IPS-15b (cell line): ENCODE measurements around the gene BCO1.

Source experiments
- H3K27me3 ChIP-seq: one replicate; pipeline ENCODE4 v1.6.1; 2013; ENCODE audit warnings: low read length; ENCODE audit not compliant: control insufficient read depth, insufficient read depth
- H3K36me3 ChIP-seq: one replicate; pipeline ENCODE4 v1.6.1; 2013; ENCODE audit warnings: low read length; ENCODE audit not compliant: control insufficient read depth, insufficient read depth
- H3K4me1 ChIP-seq: one replicate; pipeline ENCODE4 v1.6.1; 2013; ENCODE audit warnings: mild to moderate bottlenecking, low read length; ENCODE audit not compliant: control insufficient read depth, insufficient read depth
- H3K4me3 ChIP-seq: one replicate; pipeline ENCODE4 v1.5.1; 2013; ENCODE audit warnings: low read depth, low read length
- H3K9ac ChIP-seq: one replicate; pipeline ENCODE4 v1.6.1; 2013; ENCODE audit warnings: low read depth, mild to moderate bottlenecking, low read length
- H3K9me3 ChIP-seq: one replicate; pipeline ENCODE4 v1.6.1; 2013; ENCODE audit warnings: mild to moderate bottlenecking, low read length; ENCODE audit not compliant: control insufficient read depth, insufficient read depth

Gene BCO1

DNA sequence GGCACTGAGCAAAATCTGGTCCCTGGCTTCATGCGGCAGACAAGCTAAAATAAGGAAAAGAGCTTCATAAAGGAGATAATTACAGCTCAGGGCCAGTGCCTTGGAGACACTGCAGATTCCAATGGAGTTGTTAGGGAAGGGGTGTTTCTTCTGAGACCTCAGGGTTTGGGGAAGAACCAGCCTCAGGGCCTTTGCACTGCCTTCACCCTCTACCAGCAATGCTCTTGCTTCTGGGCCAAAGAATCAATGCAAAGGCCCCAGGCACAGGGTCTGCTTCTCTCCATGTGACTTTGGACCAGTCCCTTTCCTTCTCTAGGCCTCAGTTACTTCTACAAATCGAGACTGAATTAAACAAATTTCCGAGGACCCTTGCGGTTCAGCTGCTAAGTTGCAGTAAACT, 40.0 kb downstream of the BCO1 start:
- H3K36me3 ChIP-seq, result no peaks in the 10 kb centered on the region
- no peaks in the 10 kb centered on the region for H3K27me3 ChIP-seq
- no peaks in the 10 kb centered on the region for H3K9me3 ChIP-seq
- no peak overlapping the region for H3K9ac ChIP-seq
- no peak overlapping the region for H3K4me3 ChIP-seq
- H3K4me1 ChIP-seq, result no peaks in the 10 kb centered on the region

- Histone ChIP-seq H3K27me3 (no peaks in the 10 kb centered on the region), H3K9me3 (no peaks in the 10 kb centered on the region)
Measured at GRCh38 chr16:81279392-81279791, 40.9 kb downstream of the BCO1 start.

DNA sequence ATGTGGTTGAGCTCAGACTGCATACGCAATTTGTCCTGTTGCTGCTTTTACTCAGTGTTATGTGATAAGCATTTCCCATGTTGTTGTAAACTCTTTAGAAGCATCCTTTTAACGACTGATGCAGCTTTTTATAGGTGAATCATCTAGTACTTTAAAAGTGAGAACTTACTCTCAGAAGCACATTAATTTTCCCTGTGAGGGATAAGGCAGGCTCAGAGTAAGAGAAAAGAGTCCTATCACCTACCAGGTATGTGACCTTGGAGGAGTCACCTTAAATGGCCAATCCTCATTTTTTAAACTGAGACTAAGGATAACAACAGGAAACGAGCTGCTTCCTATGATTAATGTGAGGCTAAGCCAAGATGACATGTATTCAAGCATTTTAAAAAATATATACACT, 41.9 kb downstream of the BCO1 start:
- Histone ChIP-seq H3K9ac (no peak overlapping the region), H3K4me1 (no peaks in the 10 kb centered on the region), H3K4me3 (no peak overlapping the region), H3K36me3 (no peaks in the 10 kb centered on the region), H3K27me3 (no peaks in the 10 kb centered on the region), H3K9me3 (no peaks in the 10 kb centered on the region)

More at GRCh38 chr16:81279392-81279791, 40.9 kb downstream of the BCO1 start:
- Histone ChIP-seq H3K4me3 (no peak overlapping the region), H3K4me1 (no peaks in the 10 kb centered on the region), H3K9ac (no peak overlapping the region), H3K36me3 (no peaks in the 10 kb centered on the region)

GRCh38 chr16:81283044-81283443, 44.6 kb downstream of the BCO1 start:
- Histone ChIP-seq H3K4me1 (no peaks in the 10 kb centered on the region), H3K36me3 (no peaks in the 10 kb centered on the region), H3K27me3 (no peaks in the 10 kb centered on the region), H3K9ac (no peak overlapping the region), H3K9me3 (no peaks in the 10 kb centered on the region), H3K4me3 (no peak overlapping the region)

DNA sequence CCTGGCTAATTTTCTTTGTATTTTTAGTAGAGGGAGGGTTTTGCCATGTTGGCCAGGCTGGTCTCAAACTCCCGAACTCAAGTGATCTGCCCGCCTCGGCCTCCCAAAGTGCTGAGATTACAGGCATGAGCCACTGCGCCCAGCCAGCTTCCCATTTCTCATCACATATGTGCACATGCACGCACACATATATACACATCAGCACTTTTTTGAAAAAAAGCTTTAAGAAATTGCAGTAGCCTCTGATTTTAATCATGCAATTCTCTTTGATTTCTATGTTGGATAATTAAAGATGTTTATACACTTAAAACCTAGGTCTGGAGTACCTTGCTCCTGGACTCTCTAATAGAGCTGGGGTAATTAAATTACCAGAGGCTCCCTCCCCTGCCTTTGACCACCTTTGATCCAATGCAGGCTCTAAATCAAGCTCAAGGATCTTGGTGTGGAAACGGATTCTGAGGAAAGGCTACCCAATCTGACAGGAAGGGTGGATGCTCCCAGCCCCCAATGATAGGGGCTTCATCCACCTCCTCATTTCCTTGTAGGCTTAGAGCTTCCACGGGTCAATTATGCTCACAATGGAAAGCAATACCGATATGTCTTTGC, 46.6 kb downstream of the BCO1 start:
- H3K9ac ChIP-seq, result no peak overlapping the region
- H3K27me3 ChIP-seq, result no peaks in the 10 kb centered on the region

GRCh38 chr16:81286190-81286589, 47.7 kb downstream of the BCO1 start:
- Histone ChIP-seq H3K27me3 (no peaks in the 10 kb centered on the region), H3K4me1 (no peaks in the 10 kb centered on the region), H3K4me3 (no peak overlapping the region), H3K9ac (no peak overlapping the region), H3K9me3 (no peaks in the 10 kb centered on the region), H3K36me3 (no peaks in the 10 kb centered on the region)

More for the DNA sequence above, 46.6 kb downstream of the BCO1 start:
- no peak overlapping the region for H3K4me3 ChIP-seq
- H3K4me1 ChIP-seq, result no peaks in the 10 kb centered on the region
- no peaks in the 10 kb centered on the region for H3K9me3 ChIP-seq
- no peaks in the 10 kb centered on the region for H3K36me3 ChIP-seq

DNA sequence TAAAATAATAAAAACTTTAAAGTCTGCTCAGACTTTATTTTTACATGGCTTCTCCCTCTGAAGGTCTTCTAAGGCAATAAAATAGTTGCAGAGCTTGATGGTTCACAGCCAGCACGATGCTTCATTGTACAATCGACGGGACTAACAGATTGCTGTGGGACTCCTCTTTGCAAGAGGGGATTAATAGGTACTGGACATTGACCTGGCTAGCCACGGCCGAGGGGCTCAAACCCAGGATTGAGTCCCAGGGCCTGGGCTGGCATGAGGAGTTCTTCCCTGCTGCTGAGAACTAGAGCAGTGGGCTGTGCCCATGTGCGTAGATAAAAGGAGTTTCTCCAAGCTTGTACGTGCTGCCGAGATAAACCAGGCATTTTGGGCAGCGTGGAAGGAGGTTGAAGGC, 52.6 kb downstream of the BCO1 start:
- no peak overlapping the region for H3K9ac ChIP-seq
- H3K9me3 ChIP-seq, result no peaks in the 10 kb centered on the region
- H3K4me1 ChIP-seq, result no peaks in the 10 kb centered on the region
- no peaks in the 10 kb centered on the region for H3K27me3 ChIP-seq
- no peaks in the 10 kb centered on the region for H3K36me3 ChIP-seq
- no peak overlapping the region for H3K4me3 ChIP-seq

DNA sequence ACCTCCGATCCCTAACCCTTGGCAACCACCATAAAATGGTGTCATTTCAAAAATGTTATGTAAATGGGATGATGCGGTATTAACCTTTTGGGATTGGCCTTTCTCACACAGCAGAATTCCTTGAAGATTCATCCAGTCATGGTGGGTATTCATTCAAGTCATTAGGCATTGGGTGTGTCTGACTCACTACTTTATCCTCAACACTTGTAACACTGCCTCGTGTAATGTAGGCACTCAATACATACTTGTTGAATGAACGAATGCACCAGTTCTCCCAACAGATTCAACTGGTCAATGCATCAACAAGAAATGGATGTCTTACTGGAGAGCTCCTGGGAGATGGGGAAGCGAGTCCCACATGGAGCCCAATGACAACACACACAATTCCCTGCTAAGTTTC, 54.4 kb downstream of the BCO1 start:
- no peak overlapping the region for H3K4me3 ChIP-seq
- no peak overlapping the region for H3K9ac ChIP-seq
- H3K27me3 ChIP-seq, result no peaks in the 10 kb centered on the region
- H3K9me3 ChIP-seq, result no peaks in the 10 kb centered on the region
- no peaks in the 10 kb centered on the region for H3K36me3 ChIP-seq
- H3K4me1 ChIP-seq, result no peaks in the 10 kb centered on the region

- Histone ChIP-seq H3K36me3 (no peaks in the 10 kb centered on the region), H3K9ac (no peak overlapping the region), H3K27me3 (no peaks in the 10 kb centered on the region), H3K9me3 (no peaks in the 10 kb centered on the region), H3K4me1 (no peaks in the 10 kb centered on the region), H3K4me3 (no peak overlapping the region)
Measured at GRCh38 chr16:81293909-81294802, 55.7 kb downstream of the BCO1 start.

GRCh38 chr16:81296631-81297030, 58.1 kb downstream of the BCO1 start:
- no peaks in the 10 kb centered on the region for H3K36me3 ChIP-seq
- no peak overlapping the region for H3K4me3 ChIP-seq
- H3K27me3 ChIP-seq, result no peaks in the 10 kb centered on the region
- no peak overlapping the region for H3K9ac ChIP-seq
- H3K9me3 ChIP-seq, result no peaks in the 10 kb centered on the region
- no peaks in the 10 kb centered on the region for H3K4me1 ChIP-seq

DNA sequence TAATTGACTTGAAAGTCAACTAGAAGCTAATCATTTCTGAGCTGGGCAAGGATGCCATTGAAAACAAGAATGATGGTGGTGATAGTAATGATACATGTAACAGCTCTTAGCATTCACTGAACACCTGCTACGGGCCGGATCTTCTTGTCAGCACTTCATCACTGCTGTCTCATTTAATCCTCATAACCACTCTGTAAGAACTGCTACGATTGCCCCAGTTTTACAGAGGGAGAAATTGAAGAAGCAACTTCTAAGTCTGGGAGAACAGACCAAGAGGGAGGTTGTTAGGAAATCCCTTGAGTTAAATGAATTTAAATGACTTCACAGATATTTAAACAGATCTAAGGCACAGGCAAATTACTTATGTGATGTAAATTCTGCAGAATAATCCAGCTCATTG, 69.3 kb downstream of the BCO1 start:
- Histone ChIP-seq H3K27me3 (no peaks in the 10 kb centered on the region), H3K4me1 (no peaks in the 10 kb centered on the region), H3K9ac (no peak overlapping the region), H3K36me3 (no peaks in the 10 kb centered on the region), H3K9me3 (no peaks in the 10 kb centered on the region), H3K4me3 (no peak overlapping the region)

DNA sequence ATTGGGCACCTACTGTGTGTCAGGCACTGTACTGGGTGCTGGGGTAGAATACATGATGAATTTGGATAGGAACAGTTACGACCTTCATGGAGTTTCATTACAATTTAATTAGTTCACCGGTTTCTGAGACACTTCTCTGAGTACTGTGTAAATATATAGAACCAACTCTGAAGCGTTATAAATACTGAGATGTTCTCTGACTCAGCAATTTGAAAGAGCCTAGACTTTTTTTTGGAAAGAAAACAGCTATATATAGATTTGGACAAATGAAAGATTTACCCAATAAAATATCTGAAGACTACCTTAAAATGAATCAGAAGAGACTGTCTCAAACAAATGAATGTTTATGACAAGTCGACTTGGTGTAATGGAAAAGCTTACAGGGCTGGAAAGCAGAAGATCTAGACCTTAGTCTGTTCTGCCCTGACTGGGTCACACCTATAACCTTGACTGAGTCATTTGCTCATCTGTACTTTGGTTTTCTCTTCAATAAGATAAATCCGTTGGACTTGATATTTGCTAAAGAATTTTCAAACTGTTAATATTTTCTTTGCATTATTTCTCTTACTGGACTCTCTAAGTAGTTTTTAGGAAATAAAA, 71.7 kb downstream of the BCO1 start:
- Histone ChIP-seq H3K4me3 (no peak overlapping the region), H3K27me3 (no peaks in the 10 kb centered on the region), H3K9ac (no peak overlapping the region), H3K4me1 (no peaks in the 10 kb centered on the region), H3K36me3 (no peaks in the 10 kb centered on the region), H3K9me3 (no peaks in the 10 kb centered on the region)
